Measurements from ENCODE around the gene CARNS1. TPM values are rescaled to one million over a fixed set of nuclear protein-coding genes. Genes with fewer than 3 reads are reported as not detected.

The CARNS1 gene
- total and polyA plus RNA-seq, 9 of the 15 experiments (the other 6 are each of a cell fraction or from before 2014, with no cell fraction given): 0.01 to 0.18 (median 0.06) TPM; not detected in 3

Small RNA genes lying within 50 kb of the gene (small RNA-seq; reads per million reads assigned to genes)
- gene RNU6-1238P: not detected

Other genes starting within 250 kb of the CARNS1 start
Only the 7 nearest of the 23 such genes appear.
- gene RAD9A, start 23.7 kb upstream of the CARNS1 start, total RNA-seq (2014; rRNA removed): 17.1 and 25.1 TPM in 2 replicates
- 5.7 and 6.7 TPM in 2 replicates for gene RAD9A, start 23.7 kb upstream of the CARNS1 start, total RNA-seq (2014; rRNA removed; fragmentation: Illumina TruSeq; extraction: Trizol)
- gene RAD9A, start 23.7 kb upstream of the CARNS1 start, total RNA-seq (2015; rRNA removed; fragmentation: Illumina TruSeq; extraction: Trizol): 15.3 and 16.1 TPM in 2 replicates
- gene RAD9A, start 23.7 kb upstream of the CARNS1 start, total RNA-seq (2021): 33.3 and 41.2 TPM in 2 replicates
- 16.0 and 30.7 TPM in 2 replicates for gene RAD9A, start 23.7 kb upstream of the CARNS1 start, polyA plus RNA-seq (2011; rRNA removed)
- gene RAD9A, start 23.7 kb upstream of the CARNS1 start, polyA plus RNA-seq (2014; fragmentation: Illumina TruSeq; extraction: Trizol): 27.3 and 29.2 TPM in 2 replicates
- gene RAD9A, start 23.7 kb upstream of the CARNS1 start, polyA plus RNA-seq (2014; fragmentation: Nextera tagmentation; extraction: Ambion mirVana): 1 to 10 TPM; 1.4 to 1.5 TPM
- 35.9 and 39.7 TPM in 2 replicates for gene RAD9A, start 23.7 kb upstream of the CARNS1 start, polyA plus RNA-seq (2014; rRNA removed)
- gene PPP1CA, start 13.8 kb upstream of the CARNS1 start, total RNA-seq (2014; rRNA removed): 228 and 302 TPM in 2 replicates
- 104 and 122 TPM in 2 replicates for gene PPP1CA, start 13.8 kb upstream of the CARNS1 start, total RNA-seq (2014; rRNA removed; fragmentation: Illumina TruSeq; extraction: Trizol)
- gene PPP1CA, start 13.8 kb upstream of the CARNS1 start, total RNA-seq (2015; rRNA removed; fragmentation: Illumina TruSeq; extraction: Trizol): 188 and 200 TPM in 2 replicates
- gene PPP1CA, start 13.8 kb upstream of the CARNS1 start, total RNA-seq (2021): 235 and 242 TPM in 2 replicates
- 167 and 176 TPM in 2 replicates for gene PPP1CA, start 13.8 kb upstream of the CARNS1 start, polyA plus RNA-seq (2011; rRNA removed)
- 205 and 253 TPM in 2 replicates for gene PPP1CA, start 13.8 kb upstream of the CARNS1 start, polyA plus RNA-seq (2014; fragmentation: Illumina TruSeq; extraction: Trizol)
- 10 to 100 TPM; 18.2 to 51.4 TPM for gene PPP1CA, start 13.8 kb upstream of the CARNS1 start, polyA plus RNA-seq (2014; fragmentation: Nextera tagmentation; extraction: Ambion mirVana)
- gene PPP1CA, start 13.8 kb upstream of the CARNS1 start, polyA plus RNA-seq (2014; rRNA removed): 191 and 208 TPM in 2 replicates
- 0.68 and 1.1 TPM in 2 replicates for gene TBC1D10C, start 11.6 kb upstream of the CARNS1 start, total RNA-seq (2014; rRNA removed)
- gene TBC1D10C, start 11.6 kb upstream of the CARNS1 start, total RNA-seq (2014; rRNA removed; fragmentation: Illumina TruSeq; extraction: Trizol): 0.22 and 0.26 TPM in 2 replicates
- gene TBC1D10C, start 11.6 kb upstream of the CARNS1 start, total RNA-seq (2015; rRNA removed; fragmentation: Illumina TruSeq; extraction: Trizol): 0.90 and 1.1 TPM in 2 replicates
- 1.2 and 1.5 TPM in 2 replicates for gene TBC1D10C, start 11.6 kb upstream of the CARNS1 start, total RNA-seq (2021)
- gene TBC1D10C, start 11.6 kb upstream of the CARNS1 start, polyA plus RNA-seq (2011; rRNA removed): 0.95 and 1.1 TPM in 2 replicates
- gene TBC1D10C, start 11.6 kb upstream of the CARNS1 start, polyA plus RNA-seq (2014; fragmentation: Illumina TruSeq; extraction: Trizol): 0.16 and 0.71 TPM in 2 replicates
- not detected for gene TBC1D10C, start 11.6 kb upstream of the CARNS1 start, polyA plus RNA-seq (2014; fragmentation: Nextera tagmentation; extraction: Ambion mirVana)
- gene TBC1D10C, start 11.6 kb upstream of the CARNS1 start, polyA plus RNA-seq (2014; rRNA removed): 0.93 and 1.7 TPM in 2 replicates
- gene RPS6KB2, start 12.8 kb downstream of the CARNS1 start, total RNA-seq (2014; rRNA removed): 115 and 132 TPM in 2 replicates
- gene RPS6KB2, start 12.8 kb downstream of the CARNS1 start, total RNA-seq (2014; rRNA removed; fragmentation: Illumina TruSeq; extraction: Trizol): 23.8 and 33.6 TPM in 2 replicates
- 73.0 and 74.5 TPM in 2 replicates for gene RPS6KB2, start 12.8 kb downstream of the CARNS1 start, total RNA-seq (2015; rRNA removed; fragmentation: Illumina TruSeq; extraction: Trizol)
- gene RPS6KB2, start 12.8 kb downstream of the CARNS1 start, total RNA-seq (2021): 98.8 and 101 TPM in 2 replicates
- 75.5 and 82.6 TPM in 2 replicates for gene RPS6KB2, start 12.8 kb downstream of the CARNS1 start, polyA plus RNA-seq (2011; rRNA removed)
- 84.2 and 101 TPM in 2 replicates for gene RPS6KB2, start 12.8 kb downstream of the CARNS1 start, polyA plus RNA-seq (2014; fragmentation: Illumina TruSeq; extraction: Trizol)
- gene RPS6KB2, start 12.8 kb downstream of the CARNS1 start, polyA plus RNA-seq (2014; fragmentation: Nextera tagmentation; extraction: Ambion mirVana): 1 to 10 TPM in 1 of 2 experiments, under 1 TPM in 1; 0.42 to 3.1 TPM
- gene RPS6KB2, start 12.8 kb downstream of the CARNS1 start, polyA plus RNA-seq (2014; rRNA removed): 122 and 132 TPM in 2 replicates
- 0.45 and 1.9 TPM in 2 replicates for gene PTPRCAP, start 22.0 kb downstream of the CARNS1 start, total RNA-seq (2014; rRNA removed)
- gene PTPRCAP, start 22.0 kb downstream of the CARNS1 start, total RNA-seq (2014; rRNA removed; fragmentation: Illumina TruSeq; extraction: Trizol): not detected in 2 replicates
- 0.22 and 0.49 TPM in 2 replicates for gene PTPRCAP, start 22.0 kb downstream of the CARNS1 start, total RNA-seq (2015; rRNA removed; fragmentation: Illumina TruSeq; extraction: Trizol)
- 1.1 and 1.5 TPM in 2 replicates for gene PTPRCAP, start 22.0 kb downstream of the CARNS1 start, total RNA-seq (2021)
- gene PTPRCAP, start 22.0 kb downstream of the CARNS1 start, polyA plus RNA-seq (2011; rRNA removed): 0.51 and 0.64 TPM in 2 replicates
- not detected in 2 replicates for gene PTPRCAP, start 22.0 kb downstream of the CARNS1 start, polyA plus RNA-seq (2014; fragmentation: Illumina TruSeq; extraction: Trizol)
- not detected for gene PTPRCAP, start 22.0 kb downstream of the CARNS1 start, polyA plus RNA-seq (2014; fragmentation: Nextera tagmentation; extraction: Ambion mirVana)
- 0.85 and 2.0 TPM in 2 replicates for gene PTPRCAP, start 22.0 kb downstream of the CARNS1 start, polyA plus RNA-seq (2014; rRNA removed)
- gene CORO1B, start 27.8 kb downstream of the CARNS1 start, total RNA-seq (2014; rRNA removed): 120 and 167 TPM in 2 replicates
- 5.2 and 14.6 TPM in 2 replicates for gene CORO1B, start 27.8 kb downstream of the CARNS1 start, total RNA-seq (2014; rRNA removed; fragmentation: Illumina TruSeq; extraction: Trizol)
- gene CORO1B, start 27.8 kb downstream of the CARNS1 start, total RNA-seq (2015; rRNA removed; fragmentation: Illumina TruSeq; extraction: Trizol): 73.6 and 73.9 TPM in 2 replicates
- 98.1 and 107 TPM in 2 replicates for gene CORO1B, start 27.8 kb downstream of the CARNS1 start, total RNA-seq (2021)
- 45.1 and 84.3 TPM in 2 replicates for gene CORO1B, start 27.8 kb downstream of the CARNS1 start, polyA plus RNA-seq (2011; rRNA removed)
- gene CORO1B, start 27.8 kb downstream of the CARNS1 start, polyA plus RNA-seq (2014; fragmentation: Illumina TruSeq; extraction: Trizol): 66.3 and 93.6 TPM in 2 replicates
- gene CORO1B, start 27.8 kb downstream of the CARNS1 start, polyA plus RNA-seq (2014; fragmentation: Nextera tagmentation; extraction: Ambion mirVana): 1 to 10 TPM in 1 of 2 experiments, under 1 TPM in 1; 0.23 to 1.0 TPM
- gene CORO1B, start 27.8 kb downstream of the CARNS1 start, polyA plus RNA-seq (2014; rRNA removed): 87.8 and 98.1 TPM in 2 replicates
- gene GPR152, start 37.1 kb downstream of the CARNS1 start, total RNA-seq (2014; rRNA removed): not detected in 2 replicates
- gene GPR152, start 37.1 kb downstream of the CARNS1 start, total RNA-seq (2014; rRNA removed; fragmentation: Illumina TruSeq; extraction: Trizol): not detected in 2 replicates
- gene GPR152, start 37.1 kb downstream of the CARNS1 start, total RNA-seq (2015; rRNA removed; fragmentation: Illumina TruSeq; extraction: Trizol): not detected in 2 replicates
- not detected in 2 replicates for gene GPR152, start 37.1 kb downstream of the CARNS1 start, total RNA-seq (2021)
- gene GPR152, start 37.1 kb downstream of the CARNS1 start, polyA plus RNA-seq (2011; rRNA removed): not detected in 2 replicates
- gene GPR152, start 37.1 kb downstream of the CARNS1 start, polyA plus RNA-seq (2014; fragmentation: Illumina TruSeq; extraction: Trizol): not detected in 2 replicates
- not detected for gene GPR152, start 37.1 kb downstream of the CARNS1 start, polyA plus RNA-seq (2014; fragmentation: Nextera tagmentation; extraction: Ambion mirVana)
- not detected in 2 replicates for gene GPR152, start 37.1 kb downstream of the CARNS1 start, polyA plus RNA-seq (2014; rRNA removed)

Measured in K562 (cell line).